H1 (cell line): Measurements from ENCODE around the gene KIFBP. TPM values are rescaled to one million over a fixed set of nuclear protein-coding genes. Genes with fewer than 3 reads are reported as not detected.

ENCODE experiments used
- ATF3 ChIP-seq: IDR thresholded peaks from 2 replicates; pipeline ENCODE4 v1.6.1; 2011; ENCODE audit warnings: low read depth, mild to moderate bottlenecking, low read length; ENCODE audit not compliant: insufficient read depth
- BCL11A ChIP-seq, 2 experiments: IDR thresholded peaks; one replicate each; pipeline ENCODE4 v1.6.1; 2011; ENCODE audit warnings: low read depth in 2 of 2, low read length in 2 of 2, mild to moderate bottlenecking in 2 of 2
- FOSL1 ChIP-seq: IDR thresholded peaks from 2 replicates; pipeline ENCODE4 v1.6.1; 2011; ENCODE audit warnings: mild to moderate bottlenecking, low read depth, low read length, moderate library complexity; ENCODE audit not compliant: insufficient read depth
- MAFK ChIP-seq: IDR thresholded peaks from 2 replicates; pipeline ENCODE4 v1.6.1; 2012; ENCODE audit warnings: low read depth, mild to moderate bottlenecking, improper control_type of control experiment, low read length
- NANOG ChIP-seq: IDR thresholded peaks from 2 replicates; pipeline ENCODE4 v1.6.1; 2011; ENCODE audit warnings: low read length, low read depth, mild to moderate bottlenecking, inconsistent platforms; ENCODE audit not compliant: insufficient read depth, poor library complexity, severe bottlenecking
- POLR2AphosphoS5 ChIP-seq: IDR thresholded peaks from 2 replicates; pipeline ENCODE4 v1.6.1; 2011; ENCODE audit warnings: low read depth, low read length
- SIRT6 ChIP-seq: IDR thresholded peaks from one replicate; pipeline ENCODE4 v1.7.1; 2012; ENCODE audit warnings: low read length, inconsistent platforms
- TAF1 ChIP-seq: IDR thresholded peaks from 2 replicates; pipeline ENCODE4 v1.6.1; 2011; ENCODE audit warnings: mild to moderate bottlenecking, low read depth, low read length
- TCF12 ChIP-seq: IDR thresholded peaks from 2 replicates; pipeline ENCODE4 v1.6.1; 2011; ENCODE audit warnings: low read depth, mild to moderate bottlenecking, low read length
- polyA plus RNA-seq, 7 experiments: library from polyadenylated mRNA; depleted of rRNA in 3 of 7; stranded (reverse) in 5 of 7; unstranded in 2 of 7; fragments of >200 nt in 5 of 7; fragments of 200-250 nt in 2 of 7; gene quantifications; 1 replicate in 5 of 7; 2 replicates in 1 of 7; 4 replicates in 1 of 7; pipeline versions ENCODE4 v1.2.1 to v1.2.3, GENCODE V29; 2011 to 2013; ENCODE audit warnings: missing spikeins in 2 of 7, mixed read lengths in 2 of 7
- total RNA-seq: library from RNA; stranded (reverse); fragmentation: NEBNext Ultra II Directional; extraction: Animal tissue kit (Norgen Biotek cat#: 25700); gene quantifications from 2 replicates; pipeline ENCODE4 v1.2.1, GENCODE V29; 2021

KIFBP gene
- total and polyA plus RNA-seq, 2 of the 8 experiments (the other 6 are each of a cell fraction or from before 2014, with no cell fraction given) = 17.3 to 34.6 TPM

DNA sequence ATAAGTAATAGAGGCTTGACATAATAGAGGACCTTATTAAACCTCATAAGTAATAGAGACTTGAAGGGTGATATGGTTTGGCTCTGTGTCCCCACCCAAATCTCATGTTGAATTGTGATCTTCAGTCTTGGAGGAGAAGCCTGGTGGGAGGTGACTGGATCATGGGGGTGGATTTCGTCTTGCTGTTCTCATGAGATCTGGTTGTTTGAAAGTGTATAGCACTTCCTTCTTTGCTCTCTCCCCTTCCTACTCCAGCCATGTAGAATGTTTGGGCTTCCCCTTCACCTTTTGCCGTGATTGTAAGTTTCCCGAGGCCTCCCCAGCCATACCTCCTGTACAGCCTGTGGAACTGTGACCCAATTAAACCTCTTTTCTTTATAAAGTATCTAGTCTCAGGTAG is 8.6 kb downstream of the KIFBP start (continued):
- TF ChIP-seq FOSL1 = no peak
- no peak for TF ChIP-seq SIRT6
- no peak for TF ChIP-seq POLR2AphosphoS5
- no peak for TF ChIP-seq TAF1
- no peak for TF ChIP-seq MAFK
- no peak for TF ChIP-seq ATF3
- no peak for TF ChIP-seq BCL11A (IDR thresholded peaks at IDR 0.05; ENCODE audit: low read depth in 2 of 2, low read length in 2 of 2)
- TF ChIP-seq TCF12 = no peak
- TF ChIP-seq NANOG = no peak
